Suprapubic skin (tissue), 3 donors: Measurements from ENCODE around the gene PRIMA1.

Experiments used
- POLR2A ChIP-seq, 2 donors: fragments of 450-650 bp; IDR thresholded peaks; one replicate each; pipeline ENCODE4 v1.6.1; 2017; ENCODE audit warnings: antibody characterized with exemption in 2 of 2, mild to moderate bottlenecking in 2 of 2, moderate library complexity in 2 of 2
- TF ChIP-seq, protein P1 (sequence below), 2 donors: fragments of 200-600 bp in 1 of 2; fragments of 450-650 bp in 1 of 2; sonication (generic) in 1 of 2; IDR thresholded peaks; one replicate each; pipeline ENCODE4 v1.5.1; 2016 to 2019; ENCODE audit warnings: antibody characterized with exemption in 2 of 2, mild to moderate bottlenecking in 1 of 2, moderate library complexity in 1 of 2

DNA sequence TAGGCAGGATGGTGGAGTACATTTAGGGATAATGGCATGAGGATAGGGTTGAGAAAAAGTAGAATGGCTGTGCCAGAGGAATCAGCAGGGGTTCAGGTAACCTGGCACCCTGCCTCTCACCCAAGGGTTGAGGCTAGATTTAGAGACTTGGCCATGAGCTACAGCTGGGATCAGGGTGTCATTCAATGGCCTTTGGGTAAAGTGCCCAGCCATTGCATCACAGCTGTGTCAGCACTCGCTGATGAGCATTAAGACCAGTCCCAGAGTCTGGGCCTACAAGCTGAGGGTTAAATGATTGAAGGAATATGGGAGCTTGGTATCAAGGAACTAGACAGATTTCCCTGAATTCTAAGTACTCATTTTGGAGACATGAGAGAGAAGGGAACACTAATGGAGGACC is 113.9 kb downstream of the PRIMA1 start:
- TF ChIP-seq, protein P1, sequence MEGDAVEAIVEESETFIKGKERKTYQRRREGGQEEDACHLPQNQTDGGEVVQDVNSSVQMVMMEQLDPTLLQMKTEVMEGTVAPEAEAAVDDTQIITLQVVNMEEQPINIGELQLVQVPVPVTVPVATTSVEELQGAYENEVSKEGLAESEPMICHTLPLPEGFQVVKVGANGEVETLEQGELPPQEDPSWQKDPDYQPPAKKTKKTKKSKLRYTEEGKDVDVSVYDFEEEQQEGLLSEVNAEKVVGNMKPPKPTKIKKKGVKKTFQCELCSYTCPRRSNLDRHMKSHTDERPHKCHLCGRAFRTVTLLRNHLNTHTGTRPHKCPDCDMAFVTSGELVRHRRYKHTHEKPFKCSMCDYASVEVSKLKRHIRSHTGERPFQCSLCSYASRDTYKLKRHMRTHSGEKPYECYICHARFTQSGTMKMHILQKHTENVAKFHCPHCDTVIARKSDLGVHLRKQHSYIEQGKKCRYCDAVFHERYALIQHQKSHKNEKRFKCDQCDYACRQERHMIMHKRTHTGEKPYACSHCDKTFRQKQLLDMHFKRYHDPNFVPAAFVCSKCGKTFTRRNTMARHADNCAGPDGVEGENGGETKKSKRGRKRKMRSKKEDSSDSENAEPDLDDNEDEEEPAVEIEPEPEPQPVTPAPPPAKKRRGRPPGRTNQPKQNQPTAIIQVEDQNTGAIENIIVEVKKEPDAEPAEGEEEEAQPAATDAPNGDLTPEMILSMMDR (IDR thresholded peaks at IDR 0.05): no peak
- no peak for TF ChIP-seq POLR2A (IDR thresholded peaks at IDR 0.05)
